Stimulated activated CD8-positive, alpha-beta memory T cell treated with anti-CD3 and anti-CD28 coated beads, Interleukin-2, amount 100 ng/mL, for 1 hour (primary cell): ENCODE results near the gene CMSS1.

Experiments used
- DNase-seq, 2 donors: peaks; one replicate each; pipeline ENCODE4 v3.0.0-alpha.2; 2020; ENCODE audit warnings: low read depth in 2 of 2

CMSS1 gene

DNA sequence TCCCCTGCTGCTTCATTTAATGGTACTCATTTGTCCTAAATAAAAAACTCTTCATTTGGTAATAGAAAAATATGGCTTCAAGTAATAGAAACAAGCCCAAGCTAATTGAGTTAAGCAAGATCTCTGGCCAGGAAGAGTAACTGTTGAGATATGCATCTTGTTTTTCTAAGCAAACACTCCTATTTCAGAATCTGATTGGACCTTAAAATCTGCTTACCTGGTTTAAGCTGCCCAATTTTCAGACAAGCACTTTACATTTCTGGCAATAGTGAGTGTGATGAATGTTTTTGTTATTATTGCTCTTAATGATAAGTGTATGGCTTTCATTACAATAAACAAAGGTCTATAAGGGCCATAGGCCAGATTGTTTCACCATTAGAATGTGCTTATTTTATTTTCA lies 86.2 kb downstream of the CMSS1 start:
- DNase-seq: no peak

DNA sequence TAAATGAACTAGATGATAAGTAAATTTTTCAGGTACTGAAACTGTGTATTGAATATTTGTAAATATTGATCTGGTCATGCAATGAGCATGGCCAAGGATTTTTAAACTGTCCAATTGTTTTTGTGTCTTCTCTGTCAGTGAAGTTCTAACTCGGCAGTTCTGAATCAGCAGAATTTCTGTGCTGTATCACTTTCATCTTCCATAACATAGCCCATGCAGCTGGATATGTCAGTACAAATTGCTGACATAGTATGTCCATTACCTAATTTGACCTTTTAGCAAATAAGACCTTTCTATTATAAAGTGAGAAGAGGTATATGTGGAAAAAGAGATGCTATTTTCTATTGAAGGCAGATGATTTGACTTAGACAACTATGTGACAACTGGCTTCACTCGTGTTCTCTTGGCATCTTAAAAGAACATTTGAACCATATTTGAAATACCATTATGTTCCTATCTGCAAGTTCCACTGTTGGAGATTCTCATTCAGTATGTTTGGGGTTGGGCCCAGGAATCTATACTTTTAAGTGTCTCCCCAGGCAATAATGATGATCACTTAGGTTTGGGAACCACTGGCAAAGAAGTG lies 90.4 kb downstream of the CMSS1 start:
- DNase-seq: no peak

GRCh38 chr3:99909714-99910495 lies 92.2 kb downstream of the CMSS1 start:
- DNase-seq: no peak

- DNase-seq: no peak
Observed at GRCh38 chr3:99910752-99911290, 93.2 kb downstream of the CMSS1 start.

- no peak for DNase-seq
Observed at GRCh38 chr3:99911433-99911832, 93.8 kb downstream of the CMSS1 start.

GRCh38 chr3:99915906-99916432 lies 98.3 kb downstream of the CMSS1 start:
- no peak for DNase-seq

GRCh38 chr3:99918715-99919114 lies 101.1 kb downstream of the CMSS1 start:
- no peak for DNase-seq

DNA sequence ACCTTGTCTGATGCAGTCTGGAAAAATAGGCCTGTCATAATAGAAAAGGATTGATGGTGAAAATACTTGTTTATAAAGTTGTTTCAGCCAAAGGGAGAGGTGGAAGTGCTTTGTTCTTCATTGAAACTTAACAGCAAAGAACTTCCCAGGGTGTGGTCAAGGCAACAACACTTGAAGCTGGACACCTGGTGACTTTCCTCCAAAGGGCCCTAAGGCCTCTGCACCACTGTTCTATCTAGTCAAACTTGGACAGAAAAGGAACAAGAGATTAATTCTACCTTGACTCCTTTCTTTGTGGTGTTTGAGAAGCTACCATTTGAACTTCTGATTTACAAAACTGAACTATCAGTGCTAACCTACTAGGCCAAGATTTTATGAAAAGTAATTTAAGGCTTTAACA lies 102.0 kb downstream of the CMSS1 start:
- no peak for DNase-seq

GRCh38 chr3:99920481-99921376 lies 103.1 kb downstream of the CMSS1 start:
- no peak for DNase-seq

- DNase-seq: no peak
Observed at GRCh38 chr3:99921377-99921695, 103.7 kb downstream of the CMSS1 start.

- no peak for DNase-seq
Observed at GRCh38 chr3:99921986-99922385, 104.3 kb downstream of the CMSS1 start.

DNA sequence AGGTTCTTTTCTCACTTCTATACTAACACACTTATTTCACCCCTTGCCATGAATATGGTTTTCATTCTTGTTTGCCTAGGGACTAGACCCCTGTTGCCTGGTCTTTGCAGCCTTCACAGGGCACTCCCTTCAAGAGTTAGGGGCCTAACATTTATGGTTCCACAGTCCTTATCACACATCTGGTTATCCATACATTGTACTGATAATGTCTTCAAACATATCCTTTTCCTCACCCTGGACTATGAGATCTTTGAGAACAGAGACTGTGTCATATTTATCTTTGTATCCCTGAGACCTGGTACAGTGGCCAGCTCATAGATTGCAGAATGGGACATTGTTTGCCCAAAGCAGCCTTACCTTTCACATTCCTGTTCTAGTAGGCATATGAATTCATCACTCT lies 106.2 kb downstream of the CMSS1 start:
- DNase-seq: no peak

DNA sequence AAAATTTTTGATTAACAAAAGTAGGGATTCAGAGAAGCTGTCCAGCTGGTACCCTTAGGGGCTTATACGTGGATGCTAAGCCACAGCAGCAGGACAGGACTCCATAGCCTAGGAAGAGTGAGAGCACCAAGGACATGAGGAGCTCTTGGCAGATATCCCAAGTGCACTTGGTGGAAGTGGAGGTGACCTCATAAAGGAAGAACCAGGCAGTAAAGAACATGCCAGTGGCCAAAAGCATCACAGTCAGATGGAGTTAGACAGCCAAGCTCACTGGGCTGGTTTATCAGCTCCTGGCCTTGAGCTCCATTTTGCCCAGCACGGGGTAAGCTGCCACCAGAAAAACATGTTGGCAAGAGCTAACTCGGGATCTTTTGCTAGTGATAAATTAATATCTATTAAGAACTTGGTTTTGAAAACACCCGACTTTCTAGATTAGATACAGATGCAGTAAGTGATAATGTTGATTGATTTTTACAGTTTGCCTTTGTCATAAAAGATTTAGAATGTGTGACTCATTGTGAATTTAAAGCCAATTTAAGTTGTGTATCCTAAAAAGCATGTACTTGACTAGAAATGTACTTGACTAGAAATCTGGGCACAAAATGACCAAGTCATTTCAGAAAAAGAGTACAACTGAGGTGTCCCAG lies 108.0 kb downstream of the CMSS1 start:
- DNase-seq: no peak

DNA sequence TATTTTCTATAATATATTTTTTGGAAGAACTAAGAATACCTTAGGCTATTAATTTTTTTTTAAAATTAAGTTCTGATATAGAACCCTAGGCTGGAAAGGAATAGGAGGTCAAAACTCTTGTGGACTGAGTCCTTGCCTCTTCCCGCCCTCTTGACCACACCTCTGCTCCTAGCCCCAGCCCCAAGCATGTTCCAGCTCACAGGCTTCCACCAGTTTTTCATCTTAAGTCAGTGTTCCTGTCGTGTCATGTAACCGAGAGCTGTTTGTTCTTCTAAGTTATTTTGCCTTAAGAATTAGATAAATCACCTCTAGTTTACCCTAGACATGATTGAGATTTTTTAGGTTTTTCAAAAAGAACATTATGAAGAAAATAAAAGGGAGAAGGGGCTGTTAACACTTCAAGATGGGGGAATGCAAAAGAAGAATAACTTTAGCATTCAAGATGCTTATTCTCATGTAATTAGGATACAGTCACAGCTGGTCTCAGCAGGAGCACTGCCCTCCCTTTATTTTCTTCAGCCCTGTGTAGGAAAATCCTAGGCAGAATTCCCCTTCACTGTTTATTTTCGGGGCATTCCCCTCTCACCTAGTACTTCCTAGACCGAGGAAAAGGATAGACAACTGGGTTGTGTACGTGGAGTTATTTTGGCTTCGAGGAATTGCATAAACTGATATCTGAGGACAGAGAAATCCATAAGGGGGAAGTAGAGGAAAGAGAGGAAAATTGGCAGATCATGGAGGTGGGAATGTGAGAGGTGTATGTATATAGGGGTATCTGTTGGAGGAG lies 110.2 kb downstream of the CMSS1 start:
- no peak for DNase-seq

GRCh38 chr3:99928771-99929744 lies 111.4 kb downstream of the CMSS1 start:
- no peak for DNase-seq

- DNase-seq: no peak
Observed at GRCh38 chr3:99929745-99930139, 112.1 kb downstream of the CMSS1 start.

- DNase-seq: no peak
Observed at GRCh38 chr3:99931059-99931458, 113.4 kb downstream of the CMSS1 start.

GRCh38 chr3:99933971-99934750 lies 116.5 kb downstream of the CMSS1 start:
- DNase-seq: no peak
